NCI-H748 (cell line): Measurements from ENCODE around the gene PRKN.
A peak's percentile ranks its signal among the peaks of the same experiment; 100 is the strongest.

Experiments used
- DNase-seq: peaks from one replicate; lab custom pipeline; 2025; ENCODE audit not compliant: unreplicated experiment; lab: John Stamatoyannopoulos, UW

PRKN gene

GRCh38 chr6:161696801-161697200 lies 1030.8 kb downstream of the PRKN start:
- DNase-seq = no peak

DNA sequence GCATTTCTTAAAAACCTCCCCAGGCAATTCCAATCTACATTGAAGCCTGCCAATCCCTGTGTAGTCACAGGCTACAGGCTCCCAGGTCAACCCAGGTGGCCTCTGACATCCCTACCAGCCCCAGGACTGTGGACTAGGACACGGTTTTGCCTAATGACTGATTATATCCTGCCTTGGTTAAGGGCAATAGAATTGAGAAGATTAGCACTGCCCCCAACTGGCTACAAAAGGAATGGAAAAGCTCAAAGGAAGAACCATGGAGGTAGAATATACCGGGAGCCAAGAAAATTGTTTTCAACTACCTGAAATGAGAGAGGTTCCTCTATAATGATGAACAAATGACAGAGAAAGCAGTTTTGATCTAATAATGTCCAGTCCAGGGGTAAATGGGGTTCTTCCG lies 1032.6 kb downstream of the PRKN start:
- peak; percentile 28 for DNase-seq

- DNase-seq = no peak
These were observed 1040.9 kb downstream of the PRKN start for GRCh38 chr6:161686655-161687054.

GRCh38 chr6:161684731-161685475 lies 1042.7 kb downstream of the PRKN start:
- DNase-seq = no peak

DNA sequence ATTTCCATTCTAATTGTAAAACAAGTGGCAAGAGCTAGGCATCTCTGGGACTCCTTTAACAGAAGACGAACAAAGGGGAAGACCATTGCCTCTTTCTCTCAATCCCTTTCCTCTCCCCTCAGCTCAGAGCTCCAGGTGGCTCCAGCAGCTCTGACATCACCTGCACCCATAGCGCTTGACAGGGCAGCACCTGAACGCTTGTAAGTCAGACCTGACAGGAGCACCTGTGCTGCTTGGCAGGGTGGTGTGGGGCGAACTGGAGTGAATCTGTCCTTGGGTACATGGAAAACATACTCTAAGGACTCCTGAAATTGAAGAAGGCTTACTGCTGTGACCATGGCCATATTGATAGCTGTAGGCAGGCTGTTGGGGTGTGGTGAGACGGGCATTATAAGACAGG lies 1044.2 kb downstream of the PRKN start:
- no peak for DNase-seq

DNA sequence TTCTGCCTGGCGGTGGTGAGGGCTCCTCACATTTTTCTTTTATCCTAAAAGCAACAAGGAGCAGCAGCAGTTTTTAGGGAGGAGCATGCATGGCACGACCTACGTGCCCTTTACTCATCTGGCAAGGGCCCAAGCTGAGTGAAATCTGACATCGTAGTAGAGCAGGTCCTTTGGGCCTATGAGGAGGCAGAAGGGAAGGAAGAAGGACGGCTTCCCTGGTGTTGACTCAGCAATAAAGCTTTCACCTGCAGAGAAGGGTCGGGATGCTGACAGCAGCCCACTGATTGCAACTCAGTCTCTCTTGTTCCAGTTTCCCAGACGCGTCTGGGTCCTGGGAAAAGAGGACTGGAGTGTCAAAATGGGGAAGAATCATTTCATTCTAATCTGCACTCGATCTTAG lies 1044.6 kb downstream of the PRKN start:
- no peak for DNase-seq

GRCh38 chr6:161679980-161680538 lies 1047.5 kb downstream of the PRKN start:
- no peak for DNase-seq

DNA sequence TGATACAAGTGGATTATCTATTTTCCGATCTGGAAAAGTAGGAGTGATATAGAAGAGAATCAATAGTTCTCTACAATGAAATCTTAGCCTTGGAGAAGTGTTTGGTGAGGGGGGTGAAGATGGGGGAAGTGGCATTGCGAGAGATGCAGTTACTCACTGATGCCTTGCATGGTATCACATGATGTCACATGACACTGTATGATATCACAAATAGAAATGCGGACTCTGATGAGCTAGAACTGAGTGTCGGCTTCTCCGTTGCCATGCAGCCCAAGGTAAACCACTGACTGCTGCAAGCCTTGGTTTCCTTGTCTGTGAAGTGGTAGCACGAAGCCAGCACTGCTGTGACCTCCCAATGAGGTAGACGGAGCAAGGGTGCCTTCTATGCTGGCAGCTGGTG lies 1050.4 kb downstream of the PRKN start:
- no peak for DNase-seq

- DNase-seq = no peak
These were observed 1051.0 kb downstream of the PRKN start for GRCh38 chr6:161676586-161676985.

GRCh38 chr6:161674930-161675682 lies 1052.5 kb downstream of the PRKN start:
- DNase-seq = no peak

- DNase-seq = no peak
These were observed 1054.5 kb downstream of the PRKN start for GRCh38 chr6:161673026-161673425.

GRCh38 chr6:161671117-161671516 lies 1056.4 kb downstream of the PRKN start:
- DNase-seq = no peak

GRCh38 chr6:161668665-161669064 lies 1058.9 kb downstream of the PRKN start:
- DNase-seq = no peak

DNA sequence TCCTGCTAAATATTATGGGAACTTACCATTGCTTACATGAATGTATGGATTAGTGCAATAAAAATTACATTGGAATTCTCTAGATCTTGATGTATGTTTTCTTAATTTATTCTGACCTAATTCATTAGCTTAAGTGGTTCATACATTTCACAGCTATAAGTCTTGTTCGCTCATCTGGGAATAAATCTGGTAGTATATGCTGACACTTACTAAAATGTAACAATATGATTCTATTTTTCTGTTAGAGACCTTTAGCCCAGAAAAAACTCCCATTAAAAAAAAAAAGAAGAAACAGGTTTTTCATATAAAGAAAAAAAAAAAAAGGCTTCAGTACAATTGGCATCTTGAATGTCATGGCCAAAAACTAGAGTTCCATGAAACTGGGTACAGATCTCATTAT lies 1059.6 kb downstream of the PRKN start:
- DNase-seq = no peak

DNA sequence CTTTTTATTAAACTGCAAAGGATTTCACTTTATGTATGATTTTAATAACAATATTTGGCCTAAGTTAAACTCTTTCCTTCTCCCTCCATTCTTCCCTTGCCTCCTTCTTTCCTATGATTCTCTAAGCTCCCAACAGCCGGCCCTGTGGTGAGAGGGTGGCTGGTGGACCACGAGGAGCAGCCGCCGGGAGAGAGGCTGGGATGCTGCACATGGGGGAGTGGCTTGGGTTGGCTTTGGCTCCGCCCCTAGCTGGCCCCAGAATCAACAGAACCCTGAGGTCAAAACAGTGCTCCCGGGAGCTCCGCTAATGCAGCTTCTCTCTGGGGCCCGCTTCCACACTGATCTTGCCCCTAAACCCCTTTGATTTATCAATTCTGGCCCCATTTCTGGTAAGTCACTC lies 1063.9 kb downstream of the PRKN start:
- no peak for DNase-seq

DNA sequence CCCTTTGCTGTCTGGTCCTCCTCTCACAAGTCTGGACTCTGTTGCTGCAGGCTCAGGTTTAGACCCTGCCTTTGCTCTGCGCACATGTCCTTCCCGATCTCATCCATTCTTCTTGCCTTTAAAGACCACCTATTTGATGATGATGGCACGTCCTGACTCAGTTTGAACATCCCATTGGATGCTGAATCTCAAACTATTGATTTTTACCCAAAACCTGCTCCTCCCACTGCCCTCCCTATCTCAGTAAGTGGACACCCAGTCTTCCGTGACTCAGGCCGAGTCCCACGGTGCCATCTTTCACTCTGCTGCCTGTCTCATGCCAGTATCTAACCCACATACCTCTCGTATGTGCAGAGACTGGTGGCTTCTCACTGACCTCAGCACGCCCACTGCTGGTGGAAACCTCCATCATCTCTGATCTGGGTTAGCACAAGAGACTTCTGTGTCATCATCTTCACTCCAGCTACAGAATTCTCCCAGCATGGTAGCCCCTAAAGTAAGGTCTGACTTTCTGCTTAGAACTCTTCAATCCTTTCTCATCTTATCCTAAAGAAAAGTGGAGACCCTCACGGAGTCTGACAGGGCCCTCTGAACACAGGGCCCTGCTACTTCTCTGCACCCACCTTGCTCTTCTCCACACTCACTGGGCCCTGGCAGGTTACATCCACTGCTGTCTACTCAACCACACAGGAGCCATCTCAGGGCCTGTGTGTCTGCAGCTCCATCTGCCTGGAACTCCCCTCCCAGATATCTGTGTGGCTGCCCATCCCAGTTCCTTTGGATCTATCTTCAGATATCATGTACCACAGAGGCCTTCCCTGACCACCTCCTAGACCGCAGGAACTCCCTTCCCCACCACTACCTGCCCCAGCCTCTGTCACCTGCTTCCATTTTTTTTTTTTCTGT lies 1066.6 kb downstream of the PRKN start:
- DNase-seq = no peak

GRCh38 chr6:161658211-161658610 lies 1069.4 kb downstream of the PRKN start:
- DNase-seq = no peak

- no peak for DNase-seq
These were observed 1073.4 kb downstream of the PRKN start for GRCh38 chr6:161654209-161654608.

DNA sequence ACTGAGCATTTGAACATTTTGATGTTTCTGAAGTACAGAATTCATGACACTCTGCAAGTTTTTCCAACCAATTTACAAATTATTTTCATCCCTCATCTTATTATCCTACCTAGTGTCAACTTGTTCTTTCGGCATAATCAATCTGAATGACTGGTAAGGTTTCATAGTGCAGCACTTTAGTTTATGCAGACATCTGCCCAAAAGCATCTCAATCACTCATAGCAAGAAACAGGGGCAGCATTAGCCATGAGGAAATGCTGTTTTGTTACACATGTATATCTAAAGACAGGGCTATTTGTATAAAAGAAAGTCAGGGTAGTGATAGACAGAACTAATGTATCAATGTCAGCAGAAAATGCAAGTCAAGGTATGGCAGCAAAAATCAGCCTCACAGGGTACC lies 1075.6 kb downstream of the PRKN start:
- DNase-seq = no peak

- no peak for DNase-seq
These were observed 1077.7 kb downstream of the PRKN start for GRCh38 chr6:161649841-161650240.

DNA sequence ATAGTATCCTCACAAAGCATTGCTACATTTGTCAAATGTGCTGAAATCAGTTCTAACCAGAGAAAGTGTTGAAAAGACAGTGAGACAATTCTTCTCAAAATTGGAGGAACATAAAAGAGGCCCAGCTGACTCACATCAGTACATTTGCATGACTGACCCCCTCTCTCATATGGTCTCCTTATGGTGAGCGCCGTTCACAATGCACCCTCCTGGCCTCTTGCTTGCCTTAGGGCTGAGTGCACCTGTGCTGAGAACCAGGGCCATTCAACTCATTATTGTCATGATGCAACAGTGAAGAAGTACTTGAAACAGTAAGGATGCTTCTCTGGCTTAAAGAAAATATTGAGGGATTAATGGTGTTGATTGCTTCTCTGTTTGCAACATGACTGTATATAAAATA lies 1078.5 kb downstream of the PRKN start:
- DNase-seq = no peak
